ENCODE measurements around the gene DCTN4. TPM values are rescaled to one million over a fixed set of nuclear protein-coding genes. Genes with fewer than 3 reads are reported as not detected.
"Not testable (repeated sequence)": the region's sequence is repeated elsewhere in the genome, so short reads cannot be mapped to it uniquely, and the experiment has no call there.

DCTN4 gene
- 10 to 100 TPM in 5 of 6 donors, 1 to 10 TPM in 1; 4.9 to 17.9 (median 12.0) TPM for polyA plus RNA-seq (ENCODE audit: low read depth in 6 of 6)

GRCh38 chr5:150758531-150759333 lies at the start of gene DCTN4:
DCTN4 (minus strand) TSS chr5:150759017; CDS start chr5:150758993, 24 bp downstream.
- peak; percentile 91 for DNase-seq
- peaks cover 13 to 18% (median 15%) of the 10 kb centered on the region in 3 donors for H3K4me1 Mint-ChIP-seq
- H3K9me3 Mint-ChIP-seq = no peaks in the 10 kb centered on the region
- H3K27ac Mint-ChIP-seq = peak within 1 kb of the TSS in 3 of 6 donors; percentile 48 to 82 (median 71)
- peak; percentile 88 to 91 for ATAC-seq (ENCODE audit: low read depth in 2 of 2)
- H3K27me3 Mint-ChIP-seq = peaks cover 0 to 14% (median 0%) of the 10 kb centered on the region in 3 donors
- H3K4me3 Mint-ChIP-seq = peak within 1 kb of the TSS in 1 of 8 donors; percentile 36
- peaks cover under 1 to 6% of the 10 kb centered on the region in 2 donors for H3K36me3 Mint-ChIP-seq

- no peak overlapping the region for H3K27ac Mint-ChIP-seq
- no peak for ATAC-seq (ENCODE audit: low read depth in 2 of 2)
These were observed 45.6 kb upstream of the DCTN4 start for GRCh38 chr5:150804388-150804787.

GRCh38 chr5:150801117-150801927 lies 42.5 kb upstream of the DCTN4 start:
- peaks cover 0 to 15% (median 4%) of the 10 kb centered on the region in 7 donors for H3K9me3 Mint-ChIP-seq
- H3K27ac Mint-ChIP-seq = no peak overlapping the region
- no peak overlapping the region for H3K4me3 Mint-ChIP-seq
- no peaks in the 10 kb centered on the region for H3K4me1 Mint-ChIP-seq
- DNase-seq = peak; percentile 32
- H3K36me3 Mint-ChIP-seq = peaks cover 0 to 8% of the 10 kb centered on the region in 2 donors
- peaks cover 9 to 14% (median 13%) of the 10 kb centered on the region in 3 donors for H3K27me3 Mint-ChIP-seq
- ATAC-seq (ENCODE audit: low read depth in 2 of 2) = peak in 1 of 2 donors; percentile 23

More at GRCh38 chr5:150804388-150804787, 45.6 kb upstream of the DCTN4 start:
- Mint-ChIP-seq H3K4me3 (no peak overlapping the region), H3K27me3 (peaks cover 9 to 14% (median 13%) of the 10 kb centered on the region in 3 donors), H3K4me1 (no peaks in the 10 kb centered on the region), H3K9me3 (peaks cover 0 to 15% (median 4%) of the 10 kb centered on the region in 7 donors), H3K36me3 (peaks cover 0 to 8% of the 10 kb centered on the region in 2 donors)
- DNase-seq = no peak

DNA sequence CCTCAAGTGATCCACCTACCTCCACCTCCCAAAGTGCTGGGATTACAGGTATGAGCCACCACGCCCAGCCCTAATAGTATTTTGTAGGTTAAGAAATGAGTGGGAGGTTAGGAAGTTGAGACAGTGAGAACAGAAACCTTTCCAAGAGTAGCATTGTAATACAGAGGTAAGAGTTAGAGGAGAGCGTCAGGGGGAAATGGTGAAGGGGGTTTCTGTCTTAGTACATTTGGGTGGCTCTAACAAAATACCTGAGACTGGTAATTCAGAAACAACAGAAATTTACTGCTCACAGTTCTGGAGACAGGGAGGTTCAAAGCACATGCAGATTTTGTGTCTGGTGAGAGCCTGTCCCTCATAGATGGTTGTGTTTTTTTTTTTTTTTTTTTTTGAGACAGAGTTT lies 38.6 kb upstream of the DCTN4 start:
- Mint-ChIP-seq H3K4me3 (no peak overlapping the region), H3K36me3 (no peaks in the 10 kb centered on the region), H3K27me3 (peaks cover 0 to 4% (median 0%) of the 10 kb centered on the region in 3 donors), H3K4me1 (no peaks in the 10 kb centered on the region), H3K9me3 (no peaks in the 10 kb centered on the region), H3K27ac (peak overlapping the region in 1 of 6 donors; percentile 36)
- DNase-seq = no peak
- ATAC-seq (ENCODE audit: low read depth in 2 of 2) = no peak

- H3K4me3 Mint-ChIP-seq = no peak overlapping the region
- peaks cover 2 to 21% (median 14%) of the 10 kb centered on the region in 3 donors for H3K27me3 Mint-ChIP-seq
- DNase-seq (no peak), ATAC-seq (ENCODE audit: low read depth in 2 of 2) (no peak)
- no peaks in the 10 kb centered on the region for H3K36me3 Mint-ChIP-seq
- H3K4me1 Mint-ChIP-seq = no peaks in the 10 kb centered on the region
- no peak overlapping the region for H3K27ac Mint-ChIP-seq
- no peaks in the 10 kb centered on the region for H3K9me3 Mint-ChIP-seq
These were observed 36.1 kb upstream of the DCTN4 start for GRCh38 chr5:150794927-150795326.

DNA sequence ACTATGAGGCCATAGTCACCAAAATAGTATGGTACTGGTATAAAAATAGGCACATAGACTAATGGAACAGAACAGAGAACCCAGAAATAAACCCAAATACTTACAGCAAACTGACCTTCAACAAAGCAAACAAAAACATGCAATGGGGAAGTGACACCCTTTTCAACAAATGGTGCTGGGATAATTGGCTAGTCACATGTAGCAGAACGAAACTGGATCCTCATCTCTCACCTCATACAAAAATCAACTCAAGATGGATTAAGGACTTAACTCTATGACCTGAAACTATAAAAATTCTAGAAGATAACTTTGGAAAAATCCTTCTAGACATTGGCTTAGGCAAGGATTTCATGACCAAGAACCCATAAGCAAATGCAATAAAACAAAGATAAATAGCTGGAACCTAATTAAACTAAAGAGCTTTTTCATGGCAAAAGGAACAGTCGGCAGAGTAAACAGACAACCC lies 34.6 kb upstream of the DCTN4 start:
- Mint-ChIP-seq H3K27ac (peak overlapping the region in 1 of 6 donors; percentile 45), H3K27me3 (peaks cover 13 to 35% (median 27%) of the 10 kb centered on the region in 3 donors)
- not testable (repeated sequence) for H3K9me3 Mint-ChIP-seq; DNase-seq; H3K4me3 Mint-ChIP-seq; H3K4me1 Mint-ChIP-seq; H3K36me3 Mint-ChIP-seq; ATAC-seq (ENCODE audit: low read depth in 2 of 2)

DNA sequence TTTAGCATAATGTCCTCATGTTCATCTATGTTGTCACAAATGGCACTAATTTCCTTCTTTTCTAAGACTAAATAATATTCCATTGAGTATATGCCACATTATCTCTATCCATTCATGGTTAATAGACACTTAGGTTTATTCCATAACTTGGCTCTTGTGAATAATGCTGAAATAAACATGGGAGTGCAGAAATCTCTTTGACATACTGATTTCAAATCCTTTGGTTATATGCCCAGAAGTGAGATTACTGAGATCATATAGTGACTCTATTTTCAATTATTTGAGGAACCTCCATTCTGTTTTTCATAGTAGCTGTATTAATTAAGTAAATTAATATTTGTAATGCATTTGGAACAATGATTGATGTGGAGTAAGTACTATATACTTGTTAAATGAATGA lies 32.7 kb upstream of the DCTN4 start:
- H3K27ac Mint-ChIP-seq = no peak overlapping the region
- DNase-seq (no peak), ATAC-seq (ENCODE audit: low read depth in 2 of 2) (no peak)
- H3K27me3 Mint-ChIP-seq = peaks cover 21 to 43% (median 33%) of the 10 kb centered on the region in 3 donors
- H3K9me3 Mint-ChIP-seq = no peaks in the 10 kb centered on the region
- no peak overlapping the region for H3K4me3 Mint-ChIP-seq
- H3K36me3 Mint-ChIP-seq = no peaks in the 10 kb centered on the region
- no peaks in the 10 kb centered on the region for H3K4me1 Mint-ChIP-seq

GRCh38 chr5:150789943-150790611 lies 31.3 kb upstream of the DCTN4 start:
- Mint-ChIP-seq H3K27me3 (peaks cover 27 to 43% (median 33%) of the 10 kb centered on the region in 3 donors), H3K4me1 (no peaks in the 10 kb centered on the region), H3K27ac (no peak overlapping the region), H3K4me3 (no peak overlapping the region), H3K9me3 (peaks cover 0 to 2% (median 0%) of the 10 kb centered on the region in 7 donors), H3K36me3 (no peaks in the 10 kb centered on the region)
- DNase-seq (no peak), ATAC-seq (ENCODE audit: low read depth in 2 of 2) (no peak)

DNA sequence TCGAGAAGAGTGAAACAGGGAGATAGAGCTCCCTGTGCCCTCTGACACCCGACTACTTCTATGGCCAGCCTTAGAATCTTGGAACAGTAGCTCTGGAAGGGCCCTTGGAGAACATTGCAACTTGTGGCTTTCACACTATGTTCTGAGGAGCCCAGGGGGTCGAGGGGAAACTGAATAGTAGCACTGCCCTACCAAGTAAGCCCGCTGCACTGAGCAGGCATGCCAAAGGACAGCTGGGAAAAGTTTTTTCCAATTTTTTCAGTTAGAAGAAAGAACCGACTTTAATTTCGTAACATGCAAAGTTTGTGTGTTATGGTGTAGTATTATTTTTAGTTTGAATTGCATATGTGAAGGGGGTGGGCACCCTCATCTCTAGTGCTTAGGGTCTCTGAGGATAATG lies 30.6 kb upstream of the DCTN4 start:
- Mint-ChIP-seq H3K27me3 (peaks cover 27 to 43% (median 33%) of the 10 kb centered on the region in 3 donors), H3K27ac (no peak overlapping the region), H3K36me3 (no peaks in the 10 kb centered on the region), H3K4me3 (no peak overlapping the region), H3K9me3 (peaks cover 0 to 2% (median 0%) of the 10 kb centered on the region in 7 donors), H3K4me1 (peaks cover 0 to 1% (median 0%) of the 10 kb centered on the region in 3 donors)
- DNase-seq (no peak), ATAC-seq (ENCODE audit: low read depth in 2 of 2) (no peak)

DNA sequence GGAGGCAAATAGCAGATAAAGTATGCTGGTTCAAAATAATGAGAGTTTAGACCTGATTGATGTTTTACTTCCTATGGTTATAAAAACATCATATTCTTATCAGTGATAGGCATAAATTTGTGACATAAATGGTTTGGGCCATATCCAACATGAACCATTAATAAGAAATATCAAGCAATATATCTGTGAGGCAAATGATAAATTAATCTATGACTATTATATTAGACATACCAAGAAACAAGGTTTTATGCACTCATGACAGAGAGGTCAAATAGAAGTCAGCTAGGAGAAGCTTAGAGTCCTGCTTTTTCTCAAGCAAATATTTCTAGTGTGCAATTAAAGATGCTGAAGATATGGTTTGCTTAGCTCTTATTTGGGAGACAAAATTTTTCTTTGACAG lies 30.2 kb upstream of the DCTN4 start:
- Mint-ChIP-seq H3K9me3 (peaks cover 0 to 2% (median 0%) of the 10 kb centered on the region in 7 donors), H3K4me3 (no peak overlapping the region)

GRCh38 chr5:150787656-150788055 lies 28.8 kb upstream of the DCTN4 start:
- H3K27ac Mint-ChIP-seq = no peak overlapping the region
- peaks cover 27 to 43% (median 38%) of the 10 kb centered on the region in 3 donors for H3K27me3 Mint-ChIP-seq
- peaks cover 0 to 2% (median 0%) of the 10 kb centered on the region in 7 donors for H3K9me3 Mint-ChIP-seq
- H3K4me3 Mint-ChIP-seq = no peak overlapping the region
- H3K36me3 Mint-ChIP-seq = no peaks in the 10 kb centered on the region
- ATAC-seq (ENCODE audit: low read depth in 2 of 2) (no peak), DNase-seq (no peak)
- peaks cover 0 to 12% (median 9%) of the 10 kb centered on the region in 3 donors for H3K4me1 Mint-ChIP-seq

More for the DNA sequence above, 30.2 kb upstream of the DCTN4 start:
- DNase-seq (no peak), ATAC-seq (ENCODE audit: low read depth in 2 of 2) (no peak)
- Mint-ChIP-seq H3K27me3 (peaks cover 27 to 43% (median 33%) of the 10 kb centered on the region in 3 donors), H3K4me1 (peaks cover 0 to 6% (median 0%) of the 10 kb centered on the region in 3 donors), H3K36me3 (no peaks in the 10 kb centered on the region), H3K27ac (no peak overlapping the region)

GRCh38 chr5:150786876-150787275 lies 28.1 kb upstream of the DCTN4 start:
- peaks cover 32 to 43% (median 36%) of the 10 kb centered on the region in 3 donors for H3K27me3 Mint-ChIP-seq
- H3K36me3 Mint-ChIP-seq = no peaks in the 10 kb centered on the region
- H3K4me3 Mint-ChIP-seq = no peak overlapping the region

DNA sequence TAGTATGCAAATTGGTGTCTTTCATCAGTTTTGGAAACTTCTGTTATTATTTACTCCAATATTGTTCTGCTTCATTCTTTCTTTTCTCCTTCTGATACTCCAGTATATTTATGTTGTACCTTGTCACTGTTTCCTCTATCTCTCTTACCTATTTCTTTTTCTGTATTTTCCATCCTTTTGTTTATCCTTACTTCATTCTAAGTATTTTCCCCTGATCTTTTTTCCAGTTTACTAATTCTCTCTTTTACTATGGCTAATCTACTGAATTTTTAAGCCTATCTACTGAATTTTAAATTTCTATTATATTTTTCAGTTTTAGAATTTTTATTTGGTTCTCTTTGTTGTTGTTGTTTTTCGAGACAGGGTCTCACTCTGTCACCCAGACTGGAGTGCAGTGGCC lies 27.1 kb upstream of the DCTN4 start:
- ATAC-seq (ENCODE audit: low read depth in 2 of 2) (no peak), DNase-seq (no peak)
- H3K4me1 Mint-ChIP-seq = peaks cover 0 to 12% (median 9%) of the 10 kb centered on the region in 3 donors
- H3K4me3 Mint-ChIP-seq = no peak overlapping the region
- no peak overlapping the region for H3K27ac Mint-ChIP-seq
- H3K36me3 Mint-ChIP-seq = no peaks in the 10 kb centered on the region
- peaks cover 0 to 2% (median 0%) of the 10 kb centered on the region in 7 donors for H3K9me3 Mint-ChIP-seq
- peaks cover 29 to 40% (median 39%) of the 10 kb centered on the region in 3 donors for H3K27me3 Mint-ChIP-seq

More at GRCh38 chr5:150786876-150787275, 28.1 kb upstream of the DCTN4 start:
- DNase-seq (no peak), ATAC-seq (ENCODE audit: low read depth in 2 of 2) (no peak)
- peaks cover 0 to 12% (median 9%) of the 10 kb centered on the region in 3 donors for H3K4me1 Mint-ChIP-seq
- peaks cover 0 to 2% (median 0%) of the 10 kb centered on the region in 7 donors for H3K9me3 Mint-ChIP-seq
- H3K27ac Mint-ChIP-seq = no peak overlapping the region

Measured in naive B cell (primary cell).